ENCODE data around the gene RFX2. TPM values are rescaled to one million over a fixed set of nuclear protein-coding genes. Genes with fewer than 3 reads are reported as not detected.

The RFX2 gene
- total and polyA plus RNA-seq, 9 of the 15 experiments (the other 6 are each of a cell fraction or from before 2014, with no cell fraction given): 3.6 to 18.7 (median 8.7) TPM

- TF ChIP-seq MGA (IDR thresholded peaks at IDR 0.05): peak; percentile 83
- peak; percentile 75 for TF ChIP-seq CREM (IDR thresholded peaks at IDR 0.05; ENCODE audit: low read depth)
- peak; percentile 38 for TF ChIP-seq KDM5B (IDR thresholded peaks at IDR 0.05; ENCODE audit: insufficient replicate concordance, low read depth, low read length)
- peak; percentile 70 for TF ChIP-seq RBFOX2 (IDR thresholded peaks at IDR 0.05; ENCODE audit: low read depth, low read length)
- peak; percentile 19; the same call in 1 of the 2 replicates for TF ChIP-seq RNF2 (IDR thresholded peaks at IDR 0.05)
- no peak for TF ChIP-seq CREB5 (CRISPR knock-in tag; IDR thresholded peaks at IDR 0.05)
- TF ChIP-seq TBP (optimal IDR thresholded peaks at IDR 0.05; ENCODE audit: low read depth, low read length): peak; percentile 50
- no peak for TF ChIP-seq CGGBP1 (CRISPR knock-in tag; IDR thresholded peaks at IDR 0.05)
- no peak for TF ChIP-seq FOXA1 (IDR thresholded peaks at IDR 0.05; ENCODE audit: borderline replicate concordance)
- no peak for TF ChIP-seq THAP7 (CRISPR knock-in tag; IDR thresholded peaks at IDR 0.05)
- TF ChIP-seq HMBOX1 (IDR thresholded peaks at IDR 0.05): peak; percentile 30; the same call in 1 of the 2 replicates
Observed at GRCh38 chr19:6092329-6093286, 17.7 kb downstream of the RFX2 start (continued).
